Measurements from ENCODE around the gene RAD51B.

The RAD51B gene

DNA sequence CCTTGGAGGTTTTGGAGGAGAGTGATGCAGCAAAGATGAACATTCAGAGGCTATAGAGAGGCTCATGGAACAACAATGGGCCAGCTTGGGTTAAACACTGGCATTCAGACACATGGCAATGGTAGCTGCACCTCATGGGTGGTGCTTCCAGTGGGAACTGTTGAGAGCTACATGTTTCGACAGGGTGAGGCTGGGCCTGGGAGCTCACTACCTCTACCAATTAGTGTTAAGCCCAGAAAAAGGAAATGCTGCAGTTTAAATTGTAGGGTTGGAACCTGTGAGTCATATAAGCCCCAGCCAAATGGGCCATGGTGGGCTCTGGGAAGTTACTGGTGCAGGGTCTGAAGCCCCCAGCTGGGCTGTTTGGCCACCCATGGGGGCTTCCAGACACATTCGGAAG is 693.6 kb downstream of the RAD51B start:
- H3K4me3 ChIP-seq (ENCODE audit: low read depth, low read length): no peak overlapping the region
- TF ChIP-seq, protein P1, sequence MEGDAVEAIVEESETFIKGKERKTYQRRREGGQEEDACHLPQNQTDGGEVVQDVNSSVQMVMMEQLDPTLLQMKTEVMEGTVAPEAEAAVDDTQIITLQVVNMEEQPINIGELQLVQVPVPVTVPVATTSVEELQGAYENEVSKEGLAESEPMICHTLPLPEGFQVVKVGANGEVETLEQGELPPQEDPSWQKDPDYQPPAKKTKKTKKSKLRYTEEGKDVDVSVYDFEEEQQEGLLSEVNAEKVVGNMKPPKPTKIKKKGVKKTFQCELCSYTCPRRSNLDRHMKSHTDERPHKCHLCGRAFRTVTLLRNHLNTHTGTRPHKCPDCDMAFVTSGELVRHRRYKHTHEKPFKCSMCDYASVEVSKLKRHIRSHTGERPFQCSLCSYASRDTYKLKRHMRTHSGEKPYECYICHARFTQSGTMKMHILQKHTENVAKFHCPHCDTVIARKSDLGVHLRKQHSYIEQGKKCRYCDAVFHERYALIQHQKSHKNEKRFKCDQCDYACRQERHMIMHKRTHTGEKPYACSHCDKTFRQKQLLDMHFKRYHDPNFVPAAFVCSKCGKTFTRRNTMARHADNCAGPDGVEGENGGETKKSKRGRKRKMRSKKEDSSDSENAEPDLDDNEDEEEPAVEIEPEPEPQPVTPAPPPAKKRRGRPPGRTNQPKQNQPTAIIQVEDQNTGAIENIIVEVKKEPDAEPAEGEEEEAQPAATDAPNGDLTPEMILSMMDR (IDR thresholded peaks at IDR 0.05; ENCODE audit: low read depth, low read length): no peak

GRCh38 chr14:68513838-68514607 is 694.4 kb downstream of the RAD51B start:
- no peak overlapping the region for H3K4me3 ChIP-seq (ENCODE audit: low read depth, low read length)
- TF ChIP-seq, protein P1 (IDR thresholded peaks at IDR 0.05; ENCODE audit: low read depth, low read length): no peak

- no peak overlapping the region for H3K4me3 ChIP-seq (ENCODE audit: low read depth, low read length)
- TF ChIP-seq, protein P1 (IDR thresholded peaks at IDR 0.05; ENCODE audit: low read depth, low read length): no peak
Measured at GRCh38 chr14:68514608-68515194, 695.1 kb downstream of the RAD51B start.

DNA sequence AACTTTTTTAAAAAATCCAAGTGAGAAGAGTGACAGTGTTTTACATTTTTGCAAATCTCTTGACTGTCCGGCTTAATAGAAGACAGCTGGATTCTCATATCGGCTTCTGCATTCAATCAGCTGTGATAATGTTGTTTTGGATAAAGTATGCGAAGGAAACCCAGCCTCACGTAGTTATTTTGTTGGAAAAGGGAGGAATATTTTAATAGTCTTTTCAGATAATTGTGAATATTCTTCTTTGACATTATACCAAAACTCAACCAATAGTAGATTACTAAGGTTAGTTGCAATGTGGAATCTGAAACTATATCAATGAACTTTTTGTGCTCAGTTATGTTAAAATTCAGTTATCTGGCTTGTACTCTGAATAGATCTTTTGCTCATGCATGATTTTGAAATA is 696.8 kb downstream of the RAD51B start:
- TF ChIP-seq, protein P1 (IDR thresholded peaks at IDR 0.05; ENCODE audit: low read depth, low read length): no peak

DNA sequence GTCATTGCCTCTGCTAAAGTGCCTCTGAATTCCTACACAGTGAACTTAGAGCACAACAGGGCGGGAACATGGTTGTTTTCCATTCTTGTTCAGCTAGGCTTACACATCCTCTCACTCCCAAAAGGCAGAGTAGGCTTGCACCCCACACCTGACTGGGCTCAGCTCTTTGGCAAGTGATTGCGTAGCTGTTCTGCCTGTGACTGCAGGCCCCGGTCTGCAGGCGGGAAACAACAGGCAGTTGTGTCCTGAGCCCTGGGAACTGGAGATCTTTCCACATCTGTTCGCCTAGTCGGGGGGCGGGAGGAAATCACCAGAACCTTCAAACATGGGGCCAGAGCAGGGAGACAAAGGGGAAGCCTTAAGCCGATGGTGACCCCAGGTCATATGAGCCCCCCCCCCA is 698.6 kb downstream of the RAD51B start:
- TF ChIP-seq, protein P1 (IDR thresholded peaks at IDR 0.05; ENCODE audit: low read depth, low read length): no peak
- H3K4me3 ChIP-seq (ENCODE audit: low read depth, low read length): no peak overlapping the region

More for the DNA sequence above, 696.8 kb downstream of the RAD51B start:
- H3K4me3 ChIP-seq (ENCODE audit: low read depth, low read length): no peak overlapping the region

GRCh38 chr14:68518761-68519670 is 699.4 kb downstream of the RAD51B start:
- TF ChIP-seq, protein P1 (IDR thresholded peaks at IDR 0.05; ENCODE audit: low read depth, low read length): no peak
- H3K4me3 ChIP-seq (ENCODE audit: low read depth, low read length): no peak overlapping the region
